Activated CD4-positive, alpha-beta T cell treated with anti-CD3 and anti-CD28 coated beads, Interleukin-2, amount 10 ng/mL, durations not matched to agents 7 days and 5 days (primary cell): ENCODE data around the gene RIPOR2. TPM values are rescaled to one million over a fixed set of nuclear protein-coding genes. Genes with fewer than 3 reads are reported as not detected.
"Not testable (repeated sequence)": the region's sequence is repeated elsewhere in the genome, so short reads cannot be mapped to it uniquely, and the experiment has no call there.

Experiments used
- CTCF ChIA-PET: fragments of 350-600 bp; sonication (Branson Sonifier 250); formaldehyde crosslinking; loops from one replicate; lab custom pipeline; 2021; ENCODE audit warnings: antibody characterized with exemption; lab: Charles Lee
- POLR2A ChIA-PET: fragments of 350-600 bp; sonication (Branson Sonifier 250); formaldehyde crosslinking; loops from one replicate; lab custom pipeline; 2021; ENCODE audit warnings: antibody characterized with exemption; lab: Charles Lee
- DNase-seq: peaks from one replicate; pipeline ENCODE4 v3.0.0-alpha.2; 2020
- H3K27ac Mint-ChIP-seq: one replicate; pipeline ENCODE4 v1.8.0; 2021; ENCODE audit warnings: mild to moderate bottlenecking, moderate library complexity, mixed read lengths
- H3K27me3 Mint-ChIP-seq: one replicate; pipeline ENCODE4 v1.8.0; 2021; ENCODE audit warnings: mixed read lengths
- H3K36me3 Mint-ChIP-seq: one replicate; pipeline ENCODE4 v1.8.0; 2021; ENCODE audit warnings: low read depth, mixed read lengths
- H3K4me1 Mint-ChIP-seq: one replicate; pipeline ENCODE4 v1.8.0; 2021; ENCODE audit warnings: mixed read lengths
- H3K4me3 Mint-ChIP-seq: one replicate; pipeline ENCODE4 v1.8.0; 2021; ENCODE audit warnings: mild to moderate bottlenecking, moderate library complexity, mixed read lengths
- H3K9me3 Mint-ChIP-seq: one replicate; pipeline ENCODE4 v1.8.0; 2021; ENCODE audit warnings: mixed read lengths
- total RNA-seq, 2 experiments: library from RNA; stranded (reverse); gene quantifications; one replicate each; pipeline ENCODE4 v1.2.3, GENCODE V29; 2021

RIPOR2 gene
- total RNA-seq, 2 experiments from 2014 or later, result 287 to 303 TPM

DNA sequence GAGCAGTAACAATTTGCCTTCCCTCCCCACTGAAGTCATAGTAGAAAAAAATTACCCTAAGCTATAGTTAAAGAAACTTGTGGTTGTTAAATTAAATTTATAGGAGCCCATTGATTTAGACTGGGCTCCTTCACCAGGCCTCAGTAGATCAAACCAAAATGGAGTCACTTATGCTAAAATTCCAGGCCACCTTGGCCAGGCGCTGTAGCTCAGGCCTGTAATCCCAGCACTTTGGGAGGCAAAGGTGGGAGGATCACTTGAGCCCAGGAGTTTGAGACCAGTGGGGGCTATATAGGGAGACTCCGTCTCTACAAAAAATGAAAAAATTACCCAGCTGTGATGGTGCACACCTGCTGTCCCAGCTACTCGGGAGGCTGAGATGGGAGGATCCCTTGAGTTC is 176.0 kb downstream of the RIPOR2 start:
- Mint-ChIP-seq H3K9me3 (peaks cover 3% of the 10 kb centered on the region), H3K4me1 (peaks cover 8% of the 10 kb centered on the region), H3K36me3 (no peaks in the 10 kb centered on the region), H3K27ac (no peak overlapping the region), H3K27me3 (no peaks in the 10 kb centered on the region), H3K4me3 (no peak overlapping the region)
- DNase-seq, result no peak
- POLR2A ChIA-PET, result no interaction called here
- CTCF ChIA-PET, result interaction anchor here (0.7 to 1.2 kb wide), 6 partner anchors 14 to 178 kb away, joined by 3 to 4 read pairs (median 4); no protein-coding TSS in a partner anchor

DNA sequence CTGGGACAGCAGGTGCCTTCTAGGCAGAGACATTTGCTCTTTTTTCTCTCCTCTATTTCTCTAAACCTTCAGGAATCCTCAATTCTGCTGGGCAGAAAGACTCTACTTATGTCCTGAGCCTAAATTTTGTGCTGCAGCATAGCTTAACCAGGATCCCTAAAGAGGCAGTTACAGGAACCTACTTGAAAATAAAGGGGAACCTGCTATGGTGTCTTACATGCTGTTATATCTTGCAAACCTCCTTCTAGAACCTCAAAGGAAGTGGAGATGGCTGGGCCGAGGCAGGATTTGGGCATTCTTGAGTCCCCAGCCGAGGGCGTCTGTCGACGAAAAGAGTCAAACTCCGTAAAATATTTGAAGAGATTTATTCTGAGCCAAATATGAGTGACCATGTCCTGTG is 178.1 kb downstream of the RIPOR2 start:
- no peak overlapping the region for H3K4me3 Mint-ChIP-seq
- no peak overlapping the region for H3K27ac Mint-ChIP-seq
- peaks cover 8% of the 10 kb centered on the region for H3K4me1 Mint-ChIP-seq
- CTCF ChIA-PET, result interaction anchor here (0.8 to 1.0 kb wide), 2 partner anchors 12 to 177 kb away, joined by 3 read pairs; no protein-coding TSS in a partner anchor
- POLR2A ChIA-PET, result no interaction called here
- H3K36me3 Mint-ChIP-seq, result peaks cover 2% of the 10 kb centered on the region
- no peak for DNase-seq
- peaks cover 13% of the 10 kb centered on the region for H3K9me3 Mint-ChIP-seq
- H3K27me3 Mint-ChIP-seq, result no peaks in the 10 kb centered on the region

DNA sequence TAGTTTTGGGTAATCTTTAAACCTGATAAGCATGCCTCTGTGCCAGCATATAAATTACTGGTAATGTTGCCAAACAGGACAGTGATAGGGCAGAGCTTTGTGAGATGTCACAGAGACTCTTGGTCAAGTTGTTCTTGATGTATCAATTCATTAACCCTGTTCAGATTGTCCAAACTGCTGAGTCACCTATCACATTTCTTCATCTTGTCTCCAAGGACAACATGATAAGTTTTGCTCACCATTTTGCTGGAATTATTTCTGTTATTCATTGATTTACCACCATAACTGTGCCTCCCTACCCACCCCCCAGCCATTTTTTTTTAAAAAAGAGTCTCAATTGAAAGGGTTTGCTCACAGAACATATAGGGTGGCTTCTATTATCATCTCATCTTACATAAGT is 180.5 kb downstream of the RIPOR2 start:
- H3K4me1 Mint-ChIP-seq, result peaks cover 2% of the 10 kb centered on the region
- peaks cover 13% of the 10 kb centered on the region for H3K9me3 Mint-ChIP-seq
- POLR2A ChIA-PET, result no interaction called here
- CTCF ChIA-PET, result interaction anchor here (1.5 to 2.3 kb wide), 2 partner anchors 10 kb away, joined by 5 to 6 read pairs; no protein-coding TSS in a partner anchor
- no peak overlapping the region for H3K27ac Mint-ChIP-seq
- peaks cover 2% of the 10 kb centered on the region for H3K36me3 Mint-ChIP-seq
- DNase-seq, result no peak
- H3K4me3 Mint-ChIP-seq, result no peak overlapping the region
- H3K27me3 Mint-ChIP-seq, result no peaks in the 10 kb centered on the region

DNA sequence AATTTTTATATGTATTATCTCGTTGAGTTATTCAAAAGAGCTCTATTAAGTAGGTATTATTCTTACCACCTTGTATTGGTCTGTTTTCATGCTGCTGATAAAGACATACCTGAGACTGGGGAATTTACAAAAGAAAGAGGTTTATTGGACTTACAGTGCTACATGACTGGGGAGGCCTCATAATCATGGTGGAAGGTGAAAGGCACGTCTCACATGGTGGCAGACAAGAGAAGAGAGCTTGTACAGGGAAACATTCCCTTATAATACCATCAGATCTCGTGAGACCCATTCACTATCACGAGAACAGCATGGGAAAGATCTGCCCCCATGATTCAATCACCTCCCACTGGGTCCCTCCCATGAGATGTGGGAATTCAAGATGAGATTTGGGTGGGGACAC is 181.4 kb downstream of the RIPOR2 start:
- H3K4me1 Mint-ChIP-seq, POLR2A ChIA-PET, DNase-seq, H3K4me3 Mint-ChIP-seq, H3K27me3 Mint-ChIP-seq, H3K27ac Mint-ChIP-seq, H3K36me3 Mint-ChIP-seq: not testable (repeated sequence)
- H3K9me3 Mint-ChIP-seq, result peaks cover 13% of the 10 kb centered on the region
- CTCF ChIA-PET, result interaction anchor here (1.0 to 2.3 kb wide), 2 partner anchors 9 to 191 kb away, joined by 3 to 5 read pairs; no protein-coding TSS in a partner anchor

Other genes starting within 250 kb of the RIPOR2 start
- 100 to 1,000 TPM; 138 to 153 TPM for gene C6orf62, start 216.8 kb downstream of the RIPOR2 start, total RNA-seq
- gene GMNN, start 161.0 kb downstream of the RIPOR2 start, total RNA-seq, result 10 to 100 TPM; 63.2 to 70.3 TPM
- 1 to 10 TPM; 1.8 to 2.3 TPM for gene ARMH2, start 137.0 kb downstream of the RIPOR2 start, total RNA-seq